ENCODE measurements around the gene CLC. TPM values are rescaled to one million over a fixed set of nuclear protein-coding genes. Genes with fewer than 3 reads are reported as not detected.
"Not testable (repeated sequence)": the region's sequence is repeated elsewhere in the genome, so short reads cannot be mapped to it uniquely, and the experiment has no call there.

The CLC gene
- total and polyA plus RNA-seq, 2 experiments from 2014 or later = not detected

GRCh38 chr19:39695759-39696158, 42.1 kb downstream of the CLC start:
- H3K27me3 ChIP-seq (replicated peaks; ENCODE audit: insufficient read depth) = peaks cover 4% of the 10 kb centered on the region

GRCh38 chr19:39692822-39693221, 45.0 kb downstream of the CLC start:
- Histone ChIP-seq H3K27ac (no peak overlapping the region), H2AFZ (no peak overlapping the region), H3K79me2 (ENCODE audit: insufficient read depth) (no peaks in the 10 kb centered on the region), H3K9me2 (ENCODE audit: insufficient read depth) (no peaks in the 10 kb centered on the region), H3F3A (ENCODE audit: insufficient read depth) (no peaks in the 10 kb centered on the region), H3K9ac (no peak overlapping the region), H3K27me3 (replicated peaks; ENCODE audit: insufficient read depth) (peaks cover under 1% of the 10 kb centered on the region), H3K4me3 (no peak overlapping the region), H3K4me2 (ENCODE audit: unreplicated experiment) (no peak overlapping the region), H3K4me1 (ENCODE audit: insufficient read depth) (no peaks in the 10 kb centered on the region), H4K20me1 (ENCODE audit: insufficient read depth) (no peaks in the 10 kb centered on the region), H3K9me3 (ENCODE audit: low read depth) (no peaks in the 10 kb centered on the region), H3K36me3 (ENCODE audit: low read depth) (no peaks in the 10 kb centered on the region)
- 33 to 39% methylated on average over 1 of the region's 1 CpG for WGBS, 2 experiments (ENCODE audit: low coverage in 1 of 2, low lambda C conversion rate in 2 of 2, missing lambda C conversion rate in 2 of 2)
- DNase-seq = no peak
- in situ Hi-C loops (cut with MboI) = no loop called here
- TF ChIP-seq EZH2phosphoT487 (IDR thresholded peaks at IDR 0.05; ENCODE audit: insufficient read depth, low read depth) = no peak

More at GRCh38 chr19:39695759-39696158, 42.1 kb downstream of the CLC start:
- Histone ChIP-seq H3K79me2 (ENCODE audit: insufficient read depth) (no peaks in the 10 kb centered on the region), H4K20me1 (ENCODE audit: insufficient read depth) (no peaks in the 10 kb centered on the region), H2AFZ (no peak overlapping the region), H3K36me3 (ENCODE audit: low read depth) (no peaks in the 10 kb centered on the region), H3F3A (ENCODE audit: insufficient read depth) (no peaks in the 10 kb centered on the region), H3K9me2 (ENCODE audit: insufficient read depth) (no peaks in the 10 kb centered on the region), H3K4me3 (no peak overlapping the region), H3K27ac (no peak overlapping the region), H3K4me1 (ENCODE audit: insufficient read depth) (no peaks in the 10 kb centered on the region), H3K9ac (no peak overlapping the region), H3K4me2 (ENCODE audit: unreplicated experiment) (no peak overlapping the region), H3K9me3 (ENCODE audit: low read depth) (no peaks in the 10 kb centered on the region)
- TF ChIP-seq EZH2phosphoT487 (IDR thresholded peaks at IDR 0.05; ENCODE audit: insufficient read depth, low read depth) (no peak), EZH2 (IDR thresholded peaks at IDR 0.05; ENCODE audit: insufficient read depth, poor library complexity, severe bottlenecking) (no peak)
- in situ Hi-C loops (cut with MboI) = no loop called here
- no peak for DNase-seq
- WGBS, 2 experiments (ENCODE audit: low coverage in 1 of 2, low lambda C conversion rate in 2 of 2, missing lambda C conversion rate in 2 of 2) = 5 to 7% methylated on average over 2 of the region's 2 CpGs

- H3K36me3 ChIP-seq (ENCODE audit: low read depth) = no peaks in the 10 kb centered on the region
- H3F3A ChIP-seq (ENCODE audit: insufficient read depth) = no peaks in the 10 kb centered on the region
- H3K9ac ChIP-seq = no peak overlapping the region
- no peaks in the 10 kb centered on the region for H4K20me1 ChIP-seq (ENCODE audit: insufficient read depth)
- 14 to 17% methylated on average over 3 of the region's 3 CpGs for WGBS, 2 experiments (ENCODE audit: low coverage in 1 of 2, low lambda C conversion rate in 2 of 2, missing lambda C conversion rate in 2 of 2)
- TF ChIP-seq EZH2phosphoT487 (IDR thresholded peaks at IDR 0.05; ENCODE audit: insufficient read depth, low read depth) (no peak), EZH2 (IDR thresholded peaks at IDR 0.05; ENCODE audit: insufficient read depth, poor library complexity, severe bottlenecking) (no peak)
- H3K27me3 ChIP-seq (replicated peaks; ENCODE audit: insufficient read depth) = no peaks in the 10 kb centered on the region; the same call in none of the 2 replicates
- H3K4me2 ChIP-seq (ENCODE audit: unreplicated experiment) = no peak overlapping the region
- no peak for DNase-seq
- H3K27ac ChIP-seq = no peak overlapping the region
- H3K4me1 ChIP-seq (ENCODE audit: insufficient read depth) = no peaks in the 10 kb centered on the region
- H3K9me2 ChIP-seq (ENCODE audit: insufficient read depth) = no peaks in the 10 kb centered on the region
- H3K4me3 ChIP-seq = no peak overlapping the region
- H2AFZ ChIP-seq = no peak overlapping the region
- H3K79me2 ChIP-seq (ENCODE audit: insufficient read depth) = no peaks in the 10 kb centered on the region
- H3K9me3 ChIP-seq (ENCODE audit: low read depth) = no peaks in the 10 kb centered on the region
- in situ Hi-C loops (cut with MboI) = no loop called here
Observed at GRCh38 chr19:39692166-39692565, 45.7 kb downstream of the CLC start.

DNA sequence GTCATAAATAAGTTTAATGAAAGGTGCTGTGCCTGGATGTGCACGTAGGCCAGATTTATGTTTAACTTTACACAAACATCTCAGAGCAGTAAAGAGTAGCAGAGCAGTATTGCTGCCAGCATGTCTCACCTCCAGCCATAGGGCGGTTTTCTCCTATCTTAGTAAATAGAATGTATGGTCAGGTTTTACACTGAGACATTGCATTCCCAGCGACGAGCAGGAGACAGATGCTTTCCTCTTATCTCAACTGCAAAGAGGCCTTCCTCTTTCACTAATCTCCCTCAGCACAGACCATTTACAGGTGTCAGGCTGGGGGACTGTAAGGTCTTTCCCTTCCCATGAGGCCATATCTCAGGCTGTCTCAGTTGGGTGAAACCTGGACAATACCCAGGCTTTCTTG, 49.2 kb downstream of the CLC start:
- H3K4me2 ChIP-seq (ENCODE audit: unreplicated experiment); H4K20me1 ChIP-seq (ENCODE audit: insufficient read depth); H3K9me3 ChIP-seq (ENCODE audit: low read depth); H3K4me1 ChIP-seq (ENCODE audit: insufficient read depth); H3F3A ChIP-seq (ENCODE audit: insufficient read depth); in situ Hi-C loops (cut with MboI); H2AFZ ChIP-seq; H3K9me2 ChIP-seq (ENCODE audit: insufficient read depth); DNase-seq; H3K9ac ChIP-seq; H3K27ac ChIP-seq; H3K27me3 ChIP-seq (replicated peaks; ENCODE audit: insufficient read depth); H3K4me3 ChIP-seq; H3K36me3 ChIP-seq (ENCODE audit: low read depth); H3K79me2 ChIP-seq (ENCODE audit: insufficient read depth): not testable (repeated sequence)
- WGBS, 2 experiments (ENCODE audit: low coverage in 1 of 2, low lambda C conversion rate in 2 of 2, missing lambda C conversion rate in 2 of 2) = 38 to 55% methylated on average over 4 of the region's 4 CpGs

- Histone ChIP-seq H3K9me3 (ENCODE audit: low read depth) (no peaks in the 10 kb centered on the region), H3K4me1 (ENCODE audit: insufficient read depth) (no peaks in the 10 kb centered on the region), H2AFZ (no peak overlapping the region), H4K20me1 (ENCODE audit: insufficient read depth) (no peaks in the 10 kb centered on the region), H3K27ac (no peak overlapping the region), H3K9ac (no peak overlapping the region), H3K27me3 (replicated peaks; ENCODE audit: insufficient read depth) (no peaks in the 10 kb centered on the region; the same call in 1 of the 2 replicates), H3K79me2 (ENCODE audit: insufficient read depth) (no peaks in the 10 kb centered on the region), H3K36me3 (ENCODE audit: low read depth) (no peaks in the 10 kb centered on the region), H3K4me2 (ENCODE audit: unreplicated experiment) (no peak overlapping the region), H3K9me2 (ENCODE audit: insufficient read depth) (no peaks in the 10 kb centered on the region), H3F3A (ENCODE audit: insufficient read depth) (no peaks in the 10 kb centered on the region), H3K4me3 (no peak overlapping the region)
- no peak for TF ChIP-seq EZH2 (IDR thresholded peaks at IDR 0.05; ENCODE audit: insufficient read depth, poor library complexity, severe bottlenecking)
- no peak for TF ChIP-seq EZH2phosphoT487 (IDR thresholded peaks at IDR 0.05; ENCODE audit: insufficient read depth, low read depth)
- in situ Hi-C loops (cut with MboI) = no loop called here
- 11 to 14% methylated on average over 3 of the region's 3 CpGs for WGBS, 2 experiments (ENCODE audit: low coverage in 1 of 2, low lambda C conversion rate in 2 of 2, missing lambda C conversion rate in 2 of 2)
- no peak for DNase-seq
Observed at GRCh38 chr19:39686739-39687138, 51.1 kb downstream of the CLC start.
